GM12864 (cell line): ENCODE results near the gene HECTD2.

Experiments used
- DNase-seq: peaks from one replicate; pipeline ENCODE4 v3.0.0-alpha.2; 2011; ENCODE audit warnings: low read depth
- H3K4me3 ChIP-seq: 2 replicates; pipeline ENCODE4 v1.5.1; 2011; ENCODE audit warnings: mild to moderate bottlenecking, low read depth, low read length, control low read depth
- CTCF ChIP-seq: IDR thresholded peaks from 2 replicates; pipeline ENCODE4 v1.5.1; 2011; ENCODE audit warnings: low read depth, mild to moderate bottlenecking, moderate library complexity, low read length, control low read depth, inconsistent platforms; ENCODE audit errors: missing control alignments

The HECTD2 gene

GRCh38 chr10:91536111-91536510 is 126.0 kb downstream of the HECTD2 start:
- no peak for DNase-seq
- TF ChIP-seq CTCF: no peak
- no peak overlapping the region for H3K4me3 ChIP-seq

GRCh38 chr10:91536733-91537132 is 126.6 kb downstream of the HECTD2 start:
- no peak for TF ChIP-seq CTCF
- DNase-seq: no peak
- no peak overlapping the region for H3K4me3 ChIP-seq

GRCh38 chr10:91537614-91538383 is 127.7 kb downstream of the HECTD2 start:
- TF ChIP-seq CTCF: no peak
- DNase-seq: no peak
- H3K4me3 ChIP-seq: no peak overlapping the region

GRCh38 chr10:91539930-91540329 is 129.8 kb downstream of the HECTD2 start:
- no peak for TF ChIP-seq CTCF
- DNase-seq: no peak
- no peak overlapping the region for H3K4me3 ChIP-seq

GRCh38 chr10:91540733-91541132 is 130.6 kb downstream of the HECTD2 start:
- no peak overlapping the region for H3K4me3 ChIP-seq
- no peak for DNase-seq
- TF ChIP-seq CTCF: no peak

- TF ChIP-seq CTCF: no peak
- no peak overlapping the region for H3K4me3 ChIP-seq
- no peak for DNase-seq
Measured at GRCh38 chr10:91541481-91541880, 131.3 kb downstream of the HECTD2 start.

- DNase-seq: no peak
- TF ChIP-seq CTCF: no peak
Measured at GRCh38 chr10:91545384-91545783, 135.2 kb downstream of the HECTD2 start.

More at GRCh38 chr10:91545384-91545783, 135.2 kb downstream of the HECTD2 start:
- H3K4me3 ChIP-seq: no peak overlapping the region
